Right lobe of liver (tissue), 4 donors: Measurements from ENCODE around the gene FITM2.

Experiments used
- POLR2A ChIP-seq: fragments of 450-650 bp; IDR thresholded peaks from one replicate; pipeline ENCODE4 v1.6.1; 2017; ENCODE audit warnings: antibody characterized with exemption, mild to moderate bottlenecking
- TF ChIP-seq, protein P1 (sequence below), 4 donors: fragments of 200-600 bp in 3 of 4; fragments of 450-650 bp in 1 of 4; IDR thresholded peaks; one replicate each; pipeline versions ENCODE4 v1.5.1 to v1.8.0; 2016 to 2022; ENCODE audit warnings: antibody characterized with exemption in 4 of 4, mild to moderate bottlenecking in 2 of 4
- donor health status: DM: no; HTN: no; CAD: no.
- donor health status: DM: no; HTN: no; CAD: no.
- donor health status: DM: no; HTN: yes; CAD: no.

DNA sequence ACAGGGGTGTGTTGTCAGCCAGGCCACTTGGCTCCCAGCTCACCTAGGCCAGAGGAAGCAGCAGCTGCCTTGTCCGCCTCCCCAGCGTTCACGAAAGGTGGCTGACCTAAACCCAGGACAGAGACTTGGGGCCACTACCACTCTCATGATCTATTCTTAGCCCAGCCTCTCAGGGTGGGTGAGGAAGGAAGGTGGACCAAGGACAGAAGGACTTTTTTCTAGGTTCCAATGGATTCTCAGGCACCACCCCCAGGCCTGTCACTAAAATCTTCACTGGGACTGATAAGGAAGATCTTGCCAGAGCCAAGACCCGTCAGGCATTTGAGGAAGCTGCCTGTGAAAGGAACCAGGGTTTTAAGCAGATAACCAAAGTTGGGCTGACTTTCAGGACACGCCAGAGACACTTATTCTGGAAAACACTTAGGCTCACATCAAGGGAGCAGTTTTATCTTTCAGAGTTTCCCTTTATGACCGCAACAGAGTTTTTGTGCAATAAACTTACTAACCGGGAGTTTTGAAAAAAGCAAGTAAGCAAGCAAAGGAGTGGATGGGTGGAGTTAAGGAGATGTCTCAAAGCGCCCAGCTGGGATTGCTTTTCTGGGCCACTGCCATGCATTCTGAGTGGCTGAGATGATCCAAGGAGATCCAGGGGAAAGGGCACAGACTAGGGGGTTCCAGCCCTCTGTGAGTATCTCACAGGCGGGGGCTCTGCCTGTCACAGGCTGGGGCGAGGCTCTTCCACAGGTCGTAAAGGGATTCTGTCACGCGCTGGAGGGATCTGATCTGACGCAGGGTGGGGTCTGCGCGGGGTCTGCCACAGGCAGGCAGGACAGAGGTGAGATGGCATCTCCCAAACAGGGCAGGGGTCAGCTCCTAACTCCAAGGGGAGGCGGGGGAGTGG is 989 bp downstream of the FITM2 start:
- TF ChIP-seq POLR2A = no peak
- TF ChIP-seq, protein P1, sequence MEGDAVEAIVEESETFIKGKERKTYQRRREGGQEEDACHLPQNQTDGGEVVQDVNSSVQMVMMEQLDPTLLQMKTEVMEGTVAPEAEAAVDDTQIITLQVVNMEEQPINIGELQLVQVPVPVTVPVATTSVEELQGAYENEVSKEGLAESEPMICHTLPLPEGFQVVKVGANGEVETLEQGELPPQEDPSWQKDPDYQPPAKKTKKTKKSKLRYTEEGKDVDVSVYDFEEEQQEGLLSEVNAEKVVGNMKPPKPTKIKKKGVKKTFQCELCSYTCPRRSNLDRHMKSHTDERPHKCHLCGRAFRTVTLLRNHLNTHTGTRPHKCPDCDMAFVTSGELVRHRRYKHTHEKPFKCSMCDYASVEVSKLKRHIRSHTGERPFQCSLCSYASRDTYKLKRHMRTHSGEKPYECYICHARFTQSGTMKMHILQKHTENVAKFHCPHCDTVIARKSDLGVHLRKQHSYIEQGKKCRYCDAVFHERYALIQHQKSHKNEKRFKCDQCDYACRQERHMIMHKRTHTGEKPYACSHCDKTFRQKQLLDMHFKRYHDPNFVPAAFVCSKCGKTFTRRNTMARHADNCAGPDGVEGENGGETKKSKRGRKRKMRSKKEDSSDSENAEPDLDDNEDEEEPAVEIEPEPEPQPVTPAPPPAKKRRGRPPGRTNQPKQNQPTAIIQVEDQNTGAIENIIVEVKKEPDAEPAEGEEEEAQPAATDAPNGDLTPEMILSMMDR (IDR thresholded peaks at IDR 0.05) = no peak
